Stimulated activated CD4-positive, alpha-beta T cell treated with anti-CD3 and anti-CD28 coated beads, Interleukin-2, amount 100 ng/mL, for 48 hours (primary cell): Measurements from ENCODE around the gene CEP44.
A peak's percentile ranks its signal among the peaks of the same experiment; 100 is the strongest.
"Not testable (repeated sequence)": the region's sequence is repeated elsewhere in the genome, so short reads cannot be mapped to it uniquely, and the experiment has no call there.

ENCODE experiments used
- DNase-seq, 2 donors: peaks; one replicate each; pipeline ENCODE4 v3.0.0-alpha.2; 2020

The CEP44 gene

DNA sequence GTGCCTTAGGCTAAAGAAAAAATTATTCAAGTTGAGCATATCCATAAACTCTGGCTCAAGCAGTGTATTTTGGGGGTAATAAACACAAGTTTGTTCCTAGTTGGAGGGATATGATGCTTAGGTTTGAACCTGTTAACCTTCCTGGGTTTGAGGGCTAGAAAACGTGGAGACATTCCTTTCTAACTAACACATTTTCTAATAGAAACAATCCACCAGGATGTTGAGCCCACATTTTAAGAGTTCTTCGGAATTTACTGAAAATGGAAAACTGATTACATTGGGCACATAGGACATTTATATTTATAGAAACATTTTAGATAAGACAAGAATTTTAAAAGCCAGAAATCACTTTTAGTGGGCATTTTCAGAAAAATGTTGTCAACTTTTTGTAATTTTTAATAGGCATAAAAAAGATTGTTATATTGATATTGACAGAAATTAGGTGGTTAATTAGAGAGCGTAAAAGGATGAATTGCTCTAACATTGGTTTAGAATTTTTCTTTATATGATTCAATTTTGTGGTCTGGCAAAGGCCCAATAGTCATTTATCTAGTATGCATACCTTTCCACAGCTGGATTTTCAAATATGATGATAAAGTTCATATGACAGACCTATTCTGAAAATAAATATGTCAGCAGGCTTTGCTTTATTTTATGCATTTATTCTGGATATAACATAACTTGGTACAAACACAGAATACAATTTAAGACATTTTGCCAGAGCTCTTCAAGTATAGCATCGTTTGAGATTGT, 49.2 kb downstream of the CEP44 start:
- DNase-seq: no peak

DNA sequence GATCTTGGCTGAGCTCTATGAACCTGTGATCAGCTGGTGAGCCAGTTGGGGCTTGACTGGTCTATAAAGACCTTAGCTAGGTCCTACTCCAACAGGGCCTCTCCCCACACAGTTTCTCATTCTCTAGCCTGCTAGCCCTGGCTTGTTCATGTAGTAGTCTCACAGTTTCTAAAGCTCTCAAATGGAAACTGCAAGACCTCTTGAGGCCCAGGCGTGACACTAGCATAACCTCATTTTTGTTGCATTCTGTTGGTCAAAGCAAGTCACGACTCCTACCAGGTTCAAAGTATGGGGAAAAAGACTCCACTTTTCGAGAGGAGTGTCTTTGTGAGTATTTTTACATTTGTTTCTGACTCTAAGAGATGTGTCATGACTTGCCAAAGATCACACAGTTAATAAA, 50.9 kb downstream of the CEP44 start:
- no peak for DNase-seq

DNA sequence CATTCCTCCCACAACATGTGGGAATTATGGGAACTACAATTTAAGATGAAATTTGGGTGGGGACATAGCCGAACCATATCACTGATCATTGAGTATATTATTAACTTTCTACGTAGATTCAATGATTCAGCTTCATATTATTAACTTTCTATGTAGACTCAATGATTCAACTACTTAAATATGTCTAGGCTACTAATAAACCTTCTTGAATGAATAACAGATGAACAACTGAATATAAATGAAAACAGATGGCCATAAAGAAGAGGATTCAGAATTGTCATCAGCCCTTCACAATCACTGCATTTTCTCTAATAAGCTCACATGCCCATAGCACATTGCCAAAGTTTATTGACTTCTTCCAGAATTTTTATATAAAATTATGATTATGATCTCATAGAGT, 57.0 kb downstream of the CEP44 start:
- DNase-seq: no peak

DNA sequence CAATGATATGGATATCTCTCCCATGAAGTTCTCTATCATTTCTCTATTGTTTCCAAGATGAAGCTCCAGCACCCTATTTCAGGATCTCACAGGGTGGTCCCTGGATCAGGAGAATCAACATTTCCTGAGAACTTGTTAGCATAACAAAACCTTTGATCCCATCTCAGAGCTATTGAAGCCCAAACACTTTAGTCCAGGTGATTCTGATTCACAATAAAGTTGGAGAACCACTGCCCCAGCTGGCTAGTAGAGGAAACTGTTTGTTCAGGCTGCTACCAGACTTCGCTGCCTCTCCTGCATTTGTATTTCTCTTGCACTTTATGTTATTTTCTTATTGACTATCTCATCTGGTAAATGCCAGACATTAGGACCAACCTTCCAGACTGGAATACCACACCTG, 65.4 kb downstream of the CEP44 start:
- DNase-seq: no peak

DNA sequence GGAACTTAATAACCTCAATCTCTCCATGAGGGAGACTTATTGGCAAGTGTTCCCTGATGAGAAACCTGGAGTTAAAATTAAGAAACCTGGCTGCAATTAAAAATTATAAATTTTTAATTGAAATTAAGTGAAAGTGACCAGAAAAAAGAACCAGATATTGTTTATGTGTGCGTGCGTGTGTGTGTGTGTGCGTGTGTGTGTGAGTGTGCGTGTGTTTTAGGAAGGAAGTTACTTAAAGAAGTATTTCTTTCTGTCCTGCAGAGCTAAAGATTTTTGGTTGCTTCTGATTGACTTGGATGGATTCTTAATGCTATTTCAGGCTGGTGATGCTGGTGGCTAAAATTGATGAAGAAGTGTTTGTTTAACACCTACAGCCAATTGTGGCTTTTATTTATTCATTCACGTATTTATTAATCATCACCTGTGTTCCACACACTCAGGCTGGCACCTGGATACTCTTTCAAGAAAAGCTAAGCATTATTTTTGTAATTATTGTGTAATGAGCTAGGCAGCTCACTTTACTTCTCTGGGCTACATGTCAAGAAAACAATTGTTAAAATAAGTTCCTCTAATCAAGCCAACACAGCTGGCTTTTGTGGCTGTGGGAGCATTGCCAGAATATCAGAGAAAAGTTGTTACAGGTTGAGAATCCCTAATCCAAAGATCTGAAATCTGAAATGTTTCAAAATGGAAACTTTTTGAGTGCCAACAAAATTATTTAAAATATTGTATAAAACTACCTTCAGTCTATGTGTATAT, 68.5 kb downstream of the CEP44 start:
- DNase-seq: no peak

DNA sequence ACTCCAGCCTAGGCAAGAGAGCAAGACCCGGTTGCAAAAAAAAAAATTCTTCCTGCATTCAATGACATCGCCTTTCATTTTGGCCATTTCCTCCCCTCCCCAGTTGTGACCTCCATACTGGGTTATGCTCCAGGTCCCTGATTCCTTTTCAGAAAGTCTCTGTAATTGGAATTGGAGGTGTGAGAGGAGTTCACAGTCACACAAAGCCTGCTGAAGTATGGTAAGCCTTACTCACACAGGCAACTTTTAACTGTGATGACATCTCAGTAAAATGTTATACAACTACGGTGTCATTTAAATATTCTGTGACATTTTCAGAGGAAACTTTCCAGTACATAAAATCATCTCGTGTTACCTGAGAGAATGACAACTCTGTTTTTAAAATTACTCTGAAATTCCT, 73.6 kb downstream of the CEP44 start:
- DNase-seq: no peak

DNA sequence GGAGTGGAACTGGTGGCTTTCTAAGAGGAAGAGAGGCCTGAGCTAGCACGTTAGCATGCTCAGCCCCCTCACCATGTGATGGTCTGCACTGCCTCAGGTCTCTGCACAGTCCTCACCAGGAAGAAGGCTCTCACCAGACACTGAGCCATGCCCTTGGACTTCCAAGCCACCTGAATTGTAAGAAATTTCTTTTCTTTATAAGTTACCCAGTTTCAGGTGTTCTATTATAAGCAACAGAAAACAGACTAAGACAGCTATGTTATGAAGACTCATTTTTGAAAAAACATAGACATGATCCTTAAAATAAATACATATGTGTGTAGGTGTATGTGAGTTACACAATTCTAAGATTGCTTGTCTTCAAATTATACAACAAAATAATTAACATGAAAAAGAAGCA, 74.7 kb downstream of the CEP44 start:
- DNase-seq: no peak

DNA sequence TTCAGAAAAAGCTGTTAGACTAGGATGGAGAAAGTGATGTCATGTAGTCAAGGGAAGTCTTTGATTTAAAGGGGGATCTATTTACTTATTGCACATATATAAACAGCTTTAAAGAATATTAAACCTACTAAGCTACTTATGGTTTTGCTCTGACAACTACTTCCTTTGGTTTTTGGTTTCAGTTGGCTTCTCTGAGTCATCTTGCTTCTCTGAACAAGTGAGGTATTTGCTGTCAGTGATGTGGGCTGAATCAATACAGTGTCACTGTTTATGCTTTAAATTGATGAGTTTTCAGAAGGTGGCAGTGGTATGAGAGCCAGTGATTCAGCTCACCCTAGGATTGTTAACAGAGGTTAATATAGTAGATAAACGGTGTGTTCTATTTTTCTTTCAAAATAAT, 75.1 kb downstream of the CEP44 start:
- no peak for DNase-seq

DNA sequence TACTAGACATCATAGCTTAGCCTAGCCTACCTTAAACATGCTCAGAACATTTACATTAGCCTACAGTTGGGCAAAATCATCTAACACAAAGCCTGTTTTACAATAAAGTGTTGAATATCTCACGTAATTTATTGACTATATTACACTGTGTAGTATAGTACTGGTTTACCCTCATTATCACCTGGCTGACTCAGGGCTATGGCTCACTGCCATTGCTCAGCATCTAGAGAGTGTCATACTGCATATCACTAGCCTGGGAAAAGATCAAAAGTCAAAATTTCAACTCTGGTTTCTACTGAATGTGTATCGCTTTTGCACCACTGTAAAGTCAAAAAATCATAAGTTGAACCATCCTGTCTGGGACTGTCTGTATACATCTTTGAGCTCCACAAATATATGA, 78.6 kb downstream of the CEP44 start:
- DNase-seq: no peak

DNA sequence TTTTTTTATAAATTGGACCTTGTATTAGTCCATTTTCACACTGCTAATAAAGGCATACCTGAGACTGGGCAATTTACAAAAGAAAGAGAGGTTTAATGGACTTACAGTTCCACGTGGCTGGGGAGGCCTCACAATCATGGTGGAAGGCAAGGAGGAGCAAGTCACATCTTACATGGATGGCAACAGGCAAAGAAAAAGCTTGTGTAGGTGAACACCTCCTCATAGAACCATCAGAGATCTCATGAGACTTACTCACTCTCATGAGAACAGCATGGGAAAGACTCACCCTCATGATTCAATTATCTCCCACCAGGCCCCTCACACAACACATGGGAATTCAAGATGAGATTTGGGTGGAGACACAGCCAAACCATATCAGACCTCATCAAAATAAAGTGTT, 80.1 kb downstream of the CEP44 start:
- DNase-seq: not testable (repeated sequence)

DNA sequence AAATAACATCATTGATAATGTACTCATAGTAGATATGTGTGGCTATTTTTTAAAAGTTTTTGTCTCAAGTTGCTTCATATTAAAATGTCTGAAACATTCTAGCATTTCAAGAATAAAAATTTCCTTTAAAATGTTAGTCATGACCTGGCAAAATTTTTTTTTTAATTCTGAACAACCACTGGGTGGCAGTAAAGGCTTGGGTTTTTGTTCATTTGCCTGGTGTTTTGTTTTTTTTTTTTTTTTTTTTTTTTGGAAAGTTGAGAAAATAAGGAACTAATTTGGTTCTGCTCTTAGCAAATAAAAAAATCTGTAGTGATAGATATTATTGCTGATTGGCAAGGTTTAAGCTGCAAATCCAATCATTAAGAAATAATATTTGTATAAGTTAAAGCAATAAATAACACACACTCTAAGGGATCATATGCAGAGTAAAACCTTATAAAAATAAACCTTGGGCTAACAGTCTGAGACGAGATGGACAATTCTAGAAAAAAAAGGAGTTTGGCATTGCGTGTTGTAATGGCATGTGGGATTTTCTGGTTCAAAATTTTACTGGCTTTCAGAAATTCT, 81.4 kb downstream of the CEP44 start:
- peak; percentile 7 to 9 for DNase-seq

DNA sequence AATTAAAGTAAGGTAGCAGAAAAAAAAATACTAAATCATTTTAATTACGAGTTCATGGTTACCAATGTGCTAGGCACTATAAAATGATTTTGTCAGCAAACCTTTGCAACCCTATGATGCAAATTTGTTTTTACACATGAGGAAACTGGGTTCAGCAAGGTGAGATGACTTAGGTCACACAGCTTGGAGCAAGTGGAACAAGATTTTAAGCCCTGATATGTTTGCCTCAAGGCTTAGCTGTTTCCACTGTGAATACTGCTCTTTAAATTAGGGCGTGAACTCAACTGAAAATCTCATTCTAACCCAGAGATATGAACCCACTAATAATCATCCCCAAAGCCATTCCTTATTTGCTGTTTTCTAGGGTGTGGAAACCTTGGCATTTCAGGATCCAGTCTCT, 86.3 kb downstream of the CEP44 start:
- DNase-seq: no peak

DNA sequence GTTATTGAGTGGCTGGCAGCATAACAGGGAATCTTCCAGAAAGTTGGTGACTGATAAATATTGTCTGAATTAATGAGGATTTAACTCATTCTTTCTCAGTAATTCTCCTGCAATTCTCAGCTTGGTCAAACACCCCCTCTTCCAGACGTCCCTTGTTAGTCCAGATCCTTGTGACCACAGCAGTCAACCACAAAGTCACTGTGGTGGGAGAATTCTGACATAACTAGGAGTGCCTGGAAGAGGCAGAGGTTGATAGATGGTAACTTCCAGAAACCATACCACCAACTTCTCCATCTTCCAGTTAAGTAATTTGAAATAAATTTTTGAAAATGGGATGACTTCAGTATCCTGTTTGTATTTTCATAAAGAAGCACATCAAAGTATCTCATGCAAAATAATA, 90.1 kb downstream of the CEP44 start:
- no peak for DNase-seq

DNA sequence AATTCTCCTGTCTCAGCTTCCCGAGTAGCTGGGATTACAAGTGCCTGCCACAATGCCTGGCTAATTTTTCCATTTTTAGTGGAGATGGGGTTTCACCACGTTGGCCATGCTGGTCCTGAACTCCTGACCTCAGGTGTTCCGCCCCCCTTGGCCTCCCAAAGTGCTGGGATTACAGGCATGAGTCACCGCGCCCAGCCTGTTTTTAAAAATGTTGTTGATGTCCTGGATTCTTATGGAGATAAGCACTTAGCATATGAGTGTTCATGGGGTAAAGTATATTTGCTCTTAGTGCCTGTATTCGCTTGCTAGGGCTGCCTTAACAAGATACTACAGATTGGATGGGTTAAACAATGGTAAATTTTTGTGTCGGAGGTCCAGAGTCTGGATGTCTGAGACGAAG, 91.7 kb downstream of the CEP44 start:
- no peak for DNase-seq

DNA sequence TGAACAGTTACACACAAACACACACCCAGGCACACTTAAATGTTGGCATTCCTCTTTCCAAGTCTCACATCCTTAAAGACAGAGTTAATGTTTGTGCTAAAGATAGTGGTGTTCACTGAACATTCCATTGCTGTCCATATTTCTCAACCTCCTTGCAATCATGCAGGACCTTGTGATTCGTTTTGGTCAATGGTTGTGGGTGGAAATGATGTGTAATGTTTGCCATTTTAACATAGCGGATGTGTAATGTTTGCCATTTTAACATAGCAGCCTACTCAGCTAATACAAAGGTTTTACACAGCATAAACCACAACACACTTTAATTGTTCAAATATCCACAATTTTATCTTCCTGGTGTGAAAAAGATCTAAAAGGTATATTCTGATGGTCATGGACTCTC, 93.9 kb downstream of the CEP44 start:
- DNase-seq: no peak

DNA sequence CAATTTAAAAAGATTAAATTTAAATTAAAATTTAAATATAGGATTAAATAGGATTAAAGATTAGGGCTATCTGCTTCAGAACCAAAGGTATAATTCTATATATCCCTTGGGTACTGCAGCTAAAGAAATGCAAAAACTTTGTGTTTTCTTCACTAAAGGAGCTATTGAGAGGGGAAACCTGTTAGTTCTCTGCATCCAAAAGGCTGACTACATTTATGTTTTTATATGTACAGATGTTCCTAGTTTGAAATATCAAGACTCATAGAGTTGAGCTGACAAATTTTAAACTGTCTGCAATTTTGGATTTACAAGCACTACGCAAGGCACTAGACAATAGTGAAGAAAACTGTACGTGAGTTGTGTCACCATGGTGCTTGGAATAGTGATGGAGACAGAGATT, 95.2 kb downstream of the CEP44 start:
- DNase-seq: no peak

DNA sequence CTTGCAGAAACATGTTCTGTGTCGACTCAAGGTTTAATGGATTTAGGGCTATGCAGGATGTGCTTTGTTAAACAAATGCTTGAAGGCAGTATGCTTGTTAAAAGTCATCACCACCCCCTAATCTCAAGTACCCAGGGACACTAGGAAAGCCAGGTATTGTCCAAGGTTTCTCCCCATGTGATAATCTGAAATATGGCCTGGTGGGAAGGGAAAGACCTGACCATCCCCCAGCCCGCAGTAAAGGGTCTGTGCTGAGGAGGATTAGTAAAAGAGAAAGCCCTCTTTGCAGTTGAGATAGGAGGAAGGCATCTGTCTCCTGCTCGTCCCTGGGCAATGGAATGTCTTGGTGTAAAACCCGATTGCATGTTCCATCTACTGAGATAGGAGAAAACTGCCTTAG, 96.5 kb downstream of the CEP44 start:
- not testable (repeated sequence) for DNase-seq

DNA sequence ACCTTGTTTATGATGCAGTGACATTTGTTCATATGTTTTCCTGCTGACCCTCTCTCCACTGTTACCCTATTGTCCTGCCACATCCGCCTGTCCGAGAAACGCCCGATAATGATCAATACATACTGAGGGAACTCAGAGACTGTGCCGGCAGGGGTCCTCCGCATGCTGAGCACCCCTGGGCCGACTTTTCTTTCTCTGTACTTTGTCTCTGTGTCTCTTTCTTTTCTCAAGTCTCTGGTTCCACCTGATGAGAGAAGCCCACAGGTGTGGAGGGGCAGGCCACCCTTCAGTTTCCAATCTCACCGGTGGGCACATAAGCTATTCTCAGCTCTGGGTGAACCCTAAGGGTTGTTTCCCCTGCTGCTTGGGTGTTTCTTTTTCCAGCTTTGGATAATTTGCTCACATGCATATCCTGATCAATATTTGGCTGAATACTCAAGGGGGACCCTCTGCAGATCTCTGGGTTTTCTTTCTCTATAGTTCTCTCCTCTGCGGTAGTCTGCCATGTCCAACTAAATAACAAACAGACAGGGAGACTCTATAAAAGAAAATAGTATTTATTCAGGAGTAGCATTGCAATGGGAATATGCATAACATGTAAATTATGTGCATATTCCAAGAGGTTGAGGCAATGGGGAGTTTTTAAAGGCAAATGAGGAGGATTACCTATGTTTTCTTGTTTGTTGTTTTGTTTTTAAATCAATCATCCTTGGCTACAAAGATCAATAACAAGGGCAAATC, 97.2 kb downstream of the CEP44 start:
- no peak for DNase-seq

DNA sequence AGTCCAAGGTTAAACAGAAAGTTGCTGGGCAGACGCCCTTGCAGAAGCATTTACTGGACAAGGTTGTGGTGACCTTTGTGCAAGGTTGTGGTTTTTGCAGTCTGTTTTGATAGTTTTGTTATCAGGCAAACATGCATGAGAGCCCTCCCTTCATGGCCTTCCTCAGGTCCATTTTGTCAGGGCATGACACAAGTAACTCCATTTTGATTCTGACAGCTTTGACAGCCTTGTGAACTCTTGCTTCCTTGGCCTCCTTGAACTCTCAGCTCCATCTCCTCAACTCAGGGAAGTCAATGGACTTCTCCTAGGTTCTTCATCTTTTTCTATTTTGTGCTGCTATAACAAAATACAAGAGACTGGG, 97.7 kb downstream of the CEP44 start:
- DNase-seq: no peak
